Measurements from ENCODE around the gene DUOX2. TPM values are rescaled to one million over a fixed set of nuclear protein-coding genes. Genes with fewer than 3 reads are reported as not detected.
A peak's percentile ranks its signal among the peaks of the same experiment; 100 is the strongest.

The DUOX2 gene
- total and polyA plus RNA-seq, 2 donors (not counting 1 experiment from before 2014, with no cell fraction given): 0.32 TPM; not detected in 1

DNA sequence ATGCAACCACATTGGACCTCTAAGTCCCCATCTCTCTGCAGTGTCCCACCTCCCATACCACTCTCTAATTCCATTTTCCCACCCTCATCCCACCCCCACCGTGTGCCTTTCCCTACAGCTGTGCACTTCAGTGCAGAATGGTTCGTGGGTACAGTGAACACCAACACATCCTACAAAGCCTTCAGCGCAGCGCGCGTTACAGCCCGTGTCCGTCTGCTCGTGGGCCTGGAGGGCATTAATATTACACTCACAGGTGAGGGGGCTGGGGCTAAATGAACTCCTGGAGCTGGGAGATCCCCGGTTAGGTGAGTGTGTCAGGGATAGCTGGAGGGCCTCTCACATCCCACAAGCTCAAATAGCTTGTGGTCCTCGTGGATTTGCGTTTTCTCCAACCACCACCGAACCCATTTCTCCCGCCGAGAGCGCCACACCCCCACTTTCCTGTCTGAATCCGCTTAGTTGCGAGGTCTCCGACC lies 2.1 kb upstream of the DUOX2 start:
- no peak for ATAC-seq (ENCODE audit: low read depth)
- Histone ChIP-seq H4K20me1 (ENCODE audit: control insufficient read depth, insufficient read depth, low read length, poor library complexity, severe bottlenecking) (no peaks in the 10 kb centered on the region), H3K27me3 (replicated peaks in 1 of 4; ENCODE audit: control extremely low read depth in 1 of 4, control insufficient read depth in 3 of 4, insufficient read depth in 4 of 4, low read length in 3 of 4) (peaks cover 0 to 82% (median 55%) of the 10 kb centered on the region in 4 experiments), H3K9ac (ENCODE audit: low read length) (peak overlapping the region; percentile 45), H3K9me3 (ENCODE audit: control extremely low read depth in 1 of 3, control insufficient read depth in 2 of 3, insufficient read depth in 1 of 3, low read length in 2 of 3) (peaks cover 0 to 43% (median 0%) of the 10 kb centered on the region in 3 donors), H3K4me1 (ENCODE audit: control insufficient read depth in 2 of 2, insufficient read depth in 2 of 2, low read length in 2 of 2) (peaks cover 54 to 61% of the 10 kb centered on the region in 2 donors), H3K4me2 (replicated peaks; ENCODE audit: low read depth, low read length, poor library complexity, severe bottlenecking) (peak overlapping the region; percentile 76), H3K27ac (ENCODE audit: low read length in 2 of 2) (no peak overlapping the region), H3K79me2 (ENCODE audit: control insufficient read depth, insufficient read depth, low read length) (no peaks in the 10 kb centered on the region), H3K4me3 (ENCODE audit: control extremely low read depth in 1 of 5, extremely low read depth in 1 of 5, insufficient read depth in 1 of 5, low read depth in 2 of 5, low read length in 4 of 5) (peak overlapping the region in 2 of 5 experiments; percentile 24 to 37), H2AFZ (ENCODE audit: insufficient read depth, low read depth, low read length, poor library complexity, severe bottlenecking) (peak overlapping the region; percentile 14), H3K36me3 (replicated peaks in 1 of 2; ENCODE audit: control extremely low read depth in 1 of 2, control insufficient read depth in 1 of 2, extremely low read depth in 1 of 2, insufficient read depth in 2 of 2, low read length in 1 of 2) (no peaks in the 10 kb centered on the region)
- CTCF ChIA-PET: interaction anchor here (0.6 to 5.5 kb wide), 8 partner anchors 10 to 263 kb away, joined by 3 to 56 read pairs (median 3); no protein-coding TSS in a partner anchor
- Mint-ChIP-seq H3K4me3 (peak overlapping the region; percentile 63), H3K4me1 (peaks cover 51% of the 10 kb centered on the region), H3K27ac (no peak overlapping the region), H3K27me3 (peaks cover 72% of the 10 kb centered on the region), H3K9me3 (ENCODE audit: insufficient read depth) (no peaks in the 10 kb centered on the region)
- 9% methylated on average over 16 of the region's 19 CpGs for WGBS (ENCODE audit: insufficient coverage)
- intact Hi-C loops (cut with micrococcal nuclease): loop anchor here (5.0 to 10.0 kb wide), 2 partner anchors 79 to 264 kb away; no protein-coding TSS in a partner anchor
- DNase-seq: no peak
- TF ChIP-seq, protein P1, sequence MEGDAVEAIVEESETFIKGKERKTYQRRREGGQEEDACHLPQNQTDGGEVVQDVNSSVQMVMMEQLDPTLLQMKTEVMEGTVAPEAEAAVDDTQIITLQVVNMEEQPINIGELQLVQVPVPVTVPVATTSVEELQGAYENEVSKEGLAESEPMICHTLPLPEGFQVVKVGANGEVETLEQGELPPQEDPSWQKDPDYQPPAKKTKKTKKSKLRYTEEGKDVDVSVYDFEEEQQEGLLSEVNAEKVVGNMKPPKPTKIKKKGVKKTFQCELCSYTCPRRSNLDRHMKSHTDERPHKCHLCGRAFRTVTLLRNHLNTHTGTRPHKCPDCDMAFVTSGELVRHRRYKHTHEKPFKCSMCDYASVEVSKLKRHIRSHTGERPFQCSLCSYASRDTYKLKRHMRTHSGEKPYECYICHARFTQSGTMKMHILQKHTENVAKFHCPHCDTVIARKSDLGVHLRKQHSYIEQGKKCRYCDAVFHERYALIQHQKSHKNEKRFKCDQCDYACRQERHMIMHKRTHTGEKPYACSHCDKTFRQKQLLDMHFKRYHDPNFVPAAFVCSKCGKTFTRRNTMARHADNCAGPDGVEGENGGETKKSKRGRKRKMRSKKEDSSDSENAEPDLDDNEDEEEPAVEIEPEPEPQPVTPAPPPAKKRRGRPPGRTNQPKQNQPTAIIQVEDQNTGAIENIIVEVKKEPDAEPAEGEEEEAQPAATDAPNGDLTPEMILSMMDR (IDR thresholded peaks at IDR 0.05): no peak
- TF ChIP-seq EZH2 (IDR thresholded peaks at IDR 0.05; ENCODE audit: borderline replicate concordance, insufficient read depth, low read depth, low read length, poor library complexity, severe bottlenecking): no peak
- POLR2A ChIA-PET: interaction anchor here (0.7 kb wide), 1 partner anchor 69 kb away, joined by 3 read pairs; no protein-coding TSS in a partner anchor

GRCh38 chr15:45115312-45115820 lies 1.4 kb upstream of the DUOX2 start:
- H3K9me3 Mint-ChIP-seq (ENCODE audit: insufficient read depth): no peaks in the 10 kb centered on the region
- Histone ChIP-seq H3K4me1 (ENCODE audit: control insufficient read depth in 2 of 2, insufficient read depth in 2 of 2, low read length in 2 of 2) (peaks cover 54 to 61% of the 10 kb centered on the region in 2 donors), H3K9me3 (ENCODE audit: control extremely low read depth in 1 of 3, control insufficient read depth in 2 of 3, insufficient read depth in 1 of 3, low read length in 2 of 3) (peaks cover 0 to 43% (median 0%) of the 10 kb centered on the region in 3 donors), H3K4me3 (ENCODE audit: control extremely low read depth in 1 of 5, extremely low read depth in 1 of 5, insufficient read depth in 1 of 5, low read depth in 2 of 5, low read length in 4 of 5) (no peak overlapping the region), H3K9ac (ENCODE audit: low read length) (no peak overlapping the region), H4K20me1 (ENCODE audit: control insufficient read depth, insufficient read depth, low read length, poor library complexity, severe bottlenecking) (no peaks in the 10 kb centered on the region), H3K27me3 (replicated peaks in 1 of 4; ENCODE audit: control extremely low read depth in 1 of 4, control insufficient read depth in 3 of 4, insufficient read depth in 4 of 4, low read length in 3 of 4) (peaks cover 0 to 82% (median 54%) of the 10 kb centered on the region in 4 experiments), H3K36me3 (replicated peaks in 1 of 2; ENCODE audit: control extremely low read depth in 1 of 2, control insufficient read depth in 1 of 2, extremely low read depth in 1 of 2, insufficient read depth in 2 of 2, low read length in 1 of 2) (no peaks in the 10 kb centered on the region), H3K4me2 (replicated peaks; ENCODE audit: low read depth, low read length, poor library complexity, severe bottlenecking) (no peak overlapping the region), H2AFZ (ENCODE audit: insufficient read depth, low read depth, low read length, poor library complexity, severe bottlenecking) (no peak overlapping the region), H3K27ac (ENCODE audit: low read length in 2 of 2) (no peak overlapping the region), H3K79me2 (ENCODE audit: control insufficient read depth, insufficient read depth, low read length) (no peaks in the 10 kb centered on the region)
- CTCF ChIA-PET: interaction anchor here (0.6 to 5.5 kb wide), 6 partner anchors 11 to 262 kb away, joined by 3 to 56 read pairs (median 4); no protein-coding TSS in a partner anchor
- ATAC-seq (ENCODE audit: low read depth) (no peak), DNase-seq (no peak)
- intact Hi-C loops (cut with micrococcal nuclease): loop anchor here (5.0 to 10.0 kb wide), 2 partner anchors 79 to 263 kb away; no protein-coding TSS in a partner anchor
- peaks cover 53% of the 10 kb centered on the region for H3K4me1 Mint-ChIP-seq
- peaks cover 71% of the 10 kb centered on the region for H3K27me3 Mint-ChIP-seq
- POLR2A ChIA-PET: interaction anchor here (0.7 kb wide), 1 partner anchor 68 kb away, joined by 3 read pairs; no protein-coding TSS in a partner anchor
- 56% methylated on average over 7 of the region's 7 CpGs for WGBS (ENCODE audit: insufficient coverage)
- peak overlapping the region; percentile 40 for H3K4me3 Mint-ChIP-seq
- H3K27ac Mint-ChIP-seq: no peak overlapping the region
- no peak for TF ChIP-seq EZH2 (IDR thresholded peaks at IDR 0.05; ENCODE audit: borderline replicate concordance, insufficient read depth, low read depth, low read length, poor library complexity, severe bottlenecking)
- TF ChIP-seq, protein P1 (IDR thresholded peaks at IDR 0.05): no peak

Data from B cell (primary cell).